Measurements from ENCODE around the gene CHAF1A.

The CHAF1A gene

GRCh38 chr19:4405977-4406376, 3.5 kb downstream of the CHAF1A start:
- no peak for DNase-seq (ENCODE audit: low read depth)

GRCh38 chr19:4406626-4407025, 4.2 kb downstream of the CHAF1A start:
- DNase-seq (ENCODE audit: low read depth), result no peak

GRCh38 chr19:4409123-4409933, 6.9 kb downstream of the CHAF1A start:
- no peak for DNase-seq (ENCODE audit: low read depth)

GRCh38 chr19:4413588-4413987, 11.1 kb downstream of the CHAF1A start:
- no peak for DNase-seq (ENCODE audit: low read depth)

- no peak for DNase-seq (ENCODE audit: low read depth)
Measured at GRCh38 chr19:4414144-4414799, 11.8 kb downstream of the CHAF1A start.

- no peak for DNase-seq (ENCODE audit: low read depth)
Measured at GRCh38 chr19:4414800-4415321, 12.4 kb downstream of the CHAF1A start.

GRCh38 chr19:4415352-4415751, 12.9 kb downstream of the CHAF1A start:
- no peak for DNase-seq (ENCODE audit: low read depth)

GRCh38 chr19:4416268-4416667, 13.8 kb downstream of the CHAF1A start:
- DNase-seq (ENCODE audit: low read depth), result no peak

GRCh38 chr19:4423416-4424126, 21.1 kb downstream of the CHAF1A start:
- no peak for DNase-seq (ENCODE audit: low read depth)

- DNase-seq (ENCODE audit: low read depth), result no peak
Measured at GRCh38 chr19:4425537-4425936, 23.1 kb downstream of the CHAF1A start.

- no peak for DNase-seq (ENCODE audit: low read depth)
Measured at GRCh38 chr19:4428326-4428975, 26.0 kb downstream of the CHAF1A start.

GRCh38 chr19:4429256-4429655, 26.8 kb downstream of the CHAF1A start:
- no peak for DNase-seq (ENCODE audit: low read depth)

- no peak for DNase-seq (ENCODE audit: low read depth)
Measured at GRCh38 chr19:4429771-4430171, 27.3 kb downstream of the CHAF1A start.

GRCh38 chr19:4430760-4431159, 28.3 kb downstream of the CHAF1A start:
- DNase-seq (ENCODE audit: low read depth), result no peak

- DNase-seq (ENCODE audit: low read depth), result no peak
Measured at GRCh38 chr19:4431296-4431695, 28.9 kb downstream of the CHAF1A start.

- DNase-seq (ENCODE audit: low read depth), result no peak
Measured at GRCh38 chr19:4431808-4432674, 29.6 kb downstream of the CHAF1A start.

- no peak for DNase-seq (ENCODE audit: low read depth)
Measured at GRCh38 chr19:4432918-4433506, 30.6 kb downstream of the CHAF1A start.

- no peak for DNase-seq (ENCODE audit: low read depth)
Measured at GRCh38 chr19:4434391-4434790, 32.0 kb downstream of the CHAF1A start.

GRCh38 chr19:4436231-4436630, 33.8 kb downstream of the CHAF1A start:
- DNase-seq (ENCODE audit: low read depth), result no peak

- DNase-seq (ENCODE audit: low read depth), result no peak
Measured at GRCh38 chr19:4437103-4437502, 34.7 kb downstream of the CHAF1A start.

- DNase-seq (ENCODE audit: low read depth), result no peak
Measured at GRCh38 chr19:4439243-4439642, 36.8 kb downstream of the CHAF1A start.

All from stimulated activated CD4-positive, alpha-beta T cell treated with anti-CD3 and anti-CD28 coated beads, Interleukin-2, amount 100 ng/mL, for 4 hours (primary cell).